HepG2 (cell line): ENCODE results near the gene PEX14. TPM values are rescaled to one million over a fixed set of nuclear protein-coding genes. Genes with fewer than 3 reads are reported as not detected.

Experiments
- HINFP ChIP-seq: sonication (generic); formaldehyde crosslinking; IDR thresholded peaks from 2 replicates; pipeline ENCODE4 v1.4.0; 2020; ENCODE audit warnings: low read depth, mild to moderate bottlenecking, missing genetic modification reagents
- MAFK ChIP-seq, 2 experiments: IDR thresholded peaks in 1 of 2; conservative IDR thresholded peaks in 1 of 2; 2 replicates each; pipeline ENCODE4 v1.6.1; 2011; ENCODE audit warnings: improper control_type of control experiment in 2 of 2, low read length in 2 of 2
- POLR2AphosphoS5 ChIP-seq: IDR thresholded peaks from 2 replicates; pipeline ENCODE4 v1.6.1; 2012; ENCODE audit warnings: low read depth, low read length
- SMARCE1 ChIP-seq: fragments of 450-650 bp; IDR thresholded peaks from 2 replicates; pipeline ENCODE4 v1.6.1; 2017; ENCODE audit warnings: borderline replicate concordance
- TIGD3 ChIP-seq: sonication (generic); formaldehyde crosslinking; IDR thresholded peaks from 2 replicates; pipeline ENCODE4 v1.5.1; 2020; ENCODE audit warnings: mild to moderate bottlenecking, missing genetic modification reagents, borderline replicate concordance
- TMF1 ChIP-seq: sonication (generic); formaldehyde crosslinking; IDR thresholded peaks from 2 replicates; pipeline ENCODE4 v1.8.1; 2022; ENCODE audit warnings: low read depth, missing genetic modification reagents
- TSC22D2 ChIP-seq: sonication (generic); formaldehyde crosslinking; IDR thresholded peaks from 2 replicates; pipeline ENCODE4 v1.5.1; 2020; ENCODE audit warnings: missing genetic modification reagents, mild to moderate bottlenecking, borderline replicate concordance
- ZBTB7B ChIP-seq: sonication (generic); formaldehyde crosslinking; IDR thresholded peaks from 2 replicates; pipeline ENCODE4 v1.4.0; 2020; ENCODE audit warnings: missing genetic modification reagents
- ZFAT ChIP-seq: sonication (generic); formaldehyde crosslinking; conservative IDR thresholded peaks from 2 replicates; pipeline ENCODE4 v1.8.1; 2023; ENCODE audit warnings: missing genetic modification reagents, inconsistent platforms
- ZKSCAN8 ChIP-seq: IDR thresholded peaks from 2 replicates; pipeline ENCODE4 v1.6.1; 2016; ENCODE audit warnings: borderline replicate concordance, missing genetic modification reagents, missing compliant biosample characterization
- ZNF614 ChIP-seq: IDR thresholded peaks from 2 replicates; pipeline ENCODE4 v1.6.1; 2018; ENCODE audit warnings: missing biosample characterization, missing genetic modification reagents, inconsistent platforms, borderline replicate concordance
- ZNF792 ChIP-seq: IDR thresholded peaks from 2 replicates; pipeline ENCODE4 v1.6.1; 2016
- ZSCAN20 ChIP-seq: sonication (generic); formaldehyde crosslinking; IDR thresholded peaks from 2 replicates; pipeline ENCODE4 v1.4.0; 2020; ENCODE audit warnings: missing genetic modification reagents, mild to moderate bottlenecking, borderline replicate concordance
- polyA plus RNA-seq, 8 experiments: library from polyadenylated mRNA; depleted of rRNA in 3 of 8; stranded (reverse) in 7 of 8; unstranded in 1 of 8; fragments of >200 nt; fragmentation: Illumina TruSeq in 4 of 8; extraction: Trizol in 4 of 8; gene quantifications; 2 replicates each; pipeline versions ENCODE4 v1.2.1 to v1.2.3, GENCODE V29; 2011 to 2016; ENCODE audit warnings: low read depth in 4 of 8, missing spikeins in 1 of 8, mixed read lengths in 1 of 8; ENCODE audit not compliant: insufficient read depth in 1 of 8
- total RNA-seq, 5 experiments: library from RNA; depleted of rRNA; stranded (reverse); fragments of >200 nt; fragmentation: Illumina TruSeq; extraction: Trizol; gene quantifications; 2 replicates each; pipeline ENCODE4 v1.2.3, GENCODE V29; 2016; ENCODE audit warnings: low read depth in 1 of 5
- TF ChIP-seq, protein P1 (sequence below): sonication (generic); formaldehyde crosslinking; IDR thresholded peaks from 2 replicates; pipeline ENCODE4 v1.5.0; 2020; ENCODE audit warnings: missing genetic modification reagents, mild to moderate bottlenecking, borderline replicate concordance
- TF ChIP-seq, protein P2 (sequence below): sonication (generic); formaldehyde crosslinking; IDR thresholded peaks from 2 replicates; pipeline ENCODE4 v1.8.0; 2022; ENCODE audit warnings: mild to moderate bottlenecking, missing genetic modification reagents, moderate library complexity
- TF ChIP-seq, protein P3 (sequence below): IDR thresholded peaks from 2 replicates; pipeline ENCODE4 v1.6.1; 2012; ENCODE audit warnings: low read depth, low read length, improper control_type of control experiment
- TF ChIP-seq, protein P4 (sequence below): sonication (generic); formaldehyde crosslinking; IDR thresholded peaks from 2 replicates; pipeline ENCODE4 v1.4.0; 2020; ENCODE audit warnings: missing genetic modification reagents
- TF ChIP-seq, protein P5 (sequence below): sonication (generic); formaldehyde crosslinking; IDR thresholded peaks from 2 replicates; pipeline ENCODE4 v1.5.0; 2020; ENCODE audit warnings: missing genetic modification reagents

PEX14 gene
- total and polyA plus RNA-seq, 2 of the 13 experiments (the other 11 are each of a cell fraction or from before 2014, with no cell fraction given): 6.5 to 9.9 TPM

DNA sequence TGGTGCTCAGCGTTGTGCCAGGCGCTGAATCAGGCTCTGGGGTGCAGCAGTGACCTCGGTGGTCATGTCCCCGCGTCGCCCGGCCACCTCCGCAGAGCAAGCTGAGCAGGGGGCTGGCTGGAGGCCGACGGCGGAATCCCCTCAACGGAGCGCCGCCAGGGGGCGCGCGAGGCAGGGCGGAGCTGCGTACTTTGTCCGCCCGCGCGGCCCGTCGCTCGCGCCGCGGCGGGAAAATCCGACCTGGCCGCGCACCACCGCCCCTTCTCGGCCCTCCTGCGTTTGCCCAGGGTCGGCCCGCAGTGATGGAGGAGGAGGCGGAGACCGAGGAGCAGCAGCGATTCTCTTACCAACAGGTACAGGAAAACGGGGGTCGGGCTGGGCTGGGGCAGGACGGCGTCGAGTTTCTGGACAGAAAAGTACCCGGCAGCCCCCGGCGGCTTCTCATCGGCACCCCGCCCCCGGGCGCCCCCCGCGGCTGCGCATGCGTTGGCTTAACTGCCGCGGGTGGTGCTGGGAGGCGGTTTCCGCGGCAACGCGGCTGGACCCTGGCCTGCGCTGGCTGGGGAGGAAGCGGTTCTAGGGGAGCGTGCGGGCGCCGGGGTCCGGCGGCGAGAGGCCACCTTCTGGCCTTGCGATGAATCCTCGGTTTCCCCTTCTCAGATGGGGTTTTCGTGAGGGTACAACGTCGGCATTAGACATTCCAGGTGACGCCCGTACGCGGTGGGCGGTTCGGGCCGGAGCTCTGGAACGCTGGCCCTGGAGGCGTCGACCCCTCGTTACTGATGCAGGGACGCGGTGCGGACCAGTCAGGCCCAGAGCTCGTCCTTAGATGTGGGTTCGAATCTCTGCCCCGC lies 44.3 kb upstream of the PEX14 start, which contains the start of gene CENPS (continued):
- TF ChIP-seq TIGD3 (CRISPR knock-in tag) (no peak), SMARCE1 (no peak), ZNF614 (CRISPR knock-in tag) (no peak), ZFAT (no peak), POLR2AphosphoS5 (peak; percentile 74), ZNF792 (CRISPR knock-in tag) (peak; percentile 83), ZBTB7B (CRISPR knock-in tag) (peak; percentile 69), MAFK (conservative IDR thresholded peaks at IDR 0.05 in 1 of 2, IDR thresholded peaks at IDR 0.05 in 1 of 2; ENCODE audit: low read length in 2 of 2) (no peak), ZKSCAN8 (peak; percentile 23; the same call in 1 of the 2 replicates), TMF1 (CRISPR knock-in tag) (peak; percentile 97), ZSCAN20 (CRISPR knock-in tag) (peak; percentile 90; the same call in 1 of the 2 replicates), HINFP (CRISPR knock-in tag) (peak; percentile 82), TSC22D2 (CRISPR knock-in tag) (no peak; the same call in 1 of the 2 replicates)
- TF ChIP-seq, protein P1, sequence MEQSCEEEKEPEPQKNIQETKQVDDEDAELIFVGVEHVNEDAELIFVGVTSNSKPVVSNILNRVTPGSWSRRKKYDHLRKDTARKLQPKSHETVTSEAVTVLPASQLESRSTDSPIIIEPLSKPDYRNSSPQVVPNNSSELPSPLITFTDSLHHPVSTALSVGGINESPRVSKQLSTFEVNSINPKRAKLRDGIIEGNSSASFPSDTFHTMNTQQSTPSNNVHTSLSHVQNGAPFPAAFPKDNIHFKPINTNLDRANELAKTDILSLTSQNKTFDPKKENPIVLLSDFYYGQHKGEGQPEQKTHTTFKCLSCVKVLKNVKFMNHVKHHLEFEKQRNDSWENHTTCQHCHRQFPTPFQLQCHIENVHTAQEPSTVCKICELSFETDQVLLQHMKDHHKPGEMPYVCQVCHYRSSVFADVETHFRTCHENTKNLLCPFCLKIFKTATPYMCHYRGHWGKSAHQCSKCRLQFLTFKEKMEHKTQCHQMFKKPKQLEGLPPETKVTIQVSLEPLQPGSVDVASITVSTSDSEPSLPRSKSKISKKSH (CRISPR knock-in tag): peak; percentile 73; the same call in 1 of the 2 replicates
- TF ChIP-seq, protein P2, sequence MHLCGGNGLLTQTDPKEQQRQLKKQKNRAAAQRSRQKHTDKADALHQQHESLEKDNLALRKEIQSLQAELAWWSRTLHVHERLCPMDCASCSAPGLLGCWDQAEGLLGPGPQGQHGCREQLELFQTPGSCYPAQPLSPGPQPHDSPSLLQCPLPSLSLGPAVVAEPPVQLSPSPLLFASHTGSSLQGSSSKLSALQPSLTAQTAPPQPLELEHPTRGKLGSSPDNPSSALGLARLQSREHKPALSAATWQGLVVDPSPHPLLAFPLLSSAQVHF (CRISPR knock-in tag): peak; percentile 99
- TF ChIP-seq, protein P3, sequence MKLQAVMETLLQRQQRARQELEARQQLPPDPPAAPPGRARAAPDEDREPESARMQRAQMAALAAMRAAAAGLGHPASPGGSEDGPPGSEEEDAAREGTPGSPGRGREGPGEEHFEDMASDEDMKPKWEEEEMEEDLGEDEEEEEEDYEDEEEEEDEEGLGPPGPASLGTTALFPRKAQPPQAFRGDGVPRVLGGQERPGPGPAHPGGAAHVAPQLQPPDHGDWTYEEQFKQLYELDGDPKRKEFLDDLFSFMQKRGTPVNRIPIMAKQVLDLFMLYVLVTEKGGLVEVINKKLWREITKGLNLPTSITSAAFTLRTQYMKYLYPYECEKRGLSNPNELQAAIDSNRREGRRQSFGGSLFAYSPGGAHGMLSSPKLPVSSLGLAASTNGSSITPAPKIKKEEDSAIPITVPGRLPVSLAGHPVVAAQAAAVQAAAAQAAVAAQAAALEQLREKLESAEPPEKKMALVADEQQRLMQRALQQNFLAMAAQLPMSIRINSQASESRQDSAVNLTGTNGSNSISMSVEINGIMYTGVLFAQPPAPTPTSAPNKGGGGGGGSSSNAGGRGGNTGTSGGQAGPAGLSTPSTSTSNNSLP: peak; percentile 44; the same call in 1 of the 2 replicates
- TF ChIP-seq, protein P4, sequence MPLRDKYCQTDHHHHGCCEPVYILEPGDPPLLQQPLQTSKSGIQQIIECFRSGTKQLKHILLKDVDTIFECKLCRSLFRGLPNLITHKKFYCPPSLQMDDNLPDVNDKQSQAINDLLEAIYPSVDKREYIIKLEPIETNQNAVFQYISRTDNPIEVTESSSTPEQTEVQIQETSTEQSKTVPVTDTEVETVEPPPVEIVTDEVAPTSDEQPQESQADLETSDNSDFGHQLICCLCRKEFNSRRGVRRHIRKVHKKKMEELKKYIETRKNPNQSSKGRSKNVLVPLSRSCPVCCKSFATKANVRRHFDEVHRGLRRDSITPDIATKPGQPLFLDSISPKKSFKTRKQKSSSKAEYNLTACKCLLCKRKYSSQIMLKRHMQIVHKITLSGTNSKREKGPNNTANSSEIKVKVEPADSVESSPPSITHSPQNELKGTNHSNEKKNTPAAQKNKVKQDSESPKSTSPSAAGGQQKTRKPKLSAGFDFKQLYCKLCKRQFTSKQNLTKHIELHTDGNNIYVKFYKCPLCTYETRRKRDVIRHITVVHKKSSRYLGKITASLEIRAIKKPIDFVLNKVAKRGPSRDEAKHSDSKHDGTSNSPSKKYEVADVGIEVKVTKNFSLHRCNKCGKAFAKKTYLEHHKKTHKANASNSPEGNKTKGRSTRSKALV (CRISPR knock-in tag): 0 out of 2 replicates have a peak, but pooled peaks have one; percentile 25
- TF ChIP-seq, protein P5, sequence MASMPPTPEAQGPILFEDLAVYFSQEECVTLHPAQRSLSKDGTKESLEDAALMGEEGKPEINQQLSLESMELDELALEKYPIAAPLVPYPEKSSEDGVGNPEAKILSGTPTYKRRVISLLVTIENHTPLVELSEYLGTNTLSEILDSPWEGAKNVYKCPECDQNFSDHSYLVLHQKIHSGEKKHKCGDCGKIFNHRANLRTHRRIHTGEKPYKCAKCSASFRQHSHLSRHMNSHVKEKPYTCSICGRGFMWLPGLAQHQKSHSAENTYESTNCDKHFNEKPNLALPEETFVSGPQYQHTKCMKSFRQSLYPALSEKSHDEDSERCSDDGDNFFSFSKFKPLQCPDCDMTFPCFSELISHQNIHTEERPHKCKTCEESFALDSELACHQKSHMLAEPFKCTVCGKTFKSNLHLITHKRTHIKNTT (CRISPR knock-in tag): no peak
